HUES64 (cell line): ENCODE data around the gene PCMTD2.

Source experiments
- H3K27ac ChIP-seq: 2 replicates; pipeline ENCODE4 v1.7.0; 2013; ENCODE audit warnings: low read depth, low read length, inconsistent platforms
- H3K27me3 ChIP-seq: 2 replicates; pipeline ENCODE4 v1.6.1; 2013; ENCODE audit warnings: mild to moderate bottlenecking, low read length; ENCODE audit not compliant: insufficient read depth
- H3K36me3 ChIP-seq: 2 replicates; pipeline ENCODE4 v1.6.1; 2013; ENCODE audit warnings: mild to moderate bottlenecking, low read length; ENCODE audit not compliant: insufficient read depth
- H3K4me1 ChIP-seq: 2 replicates; pipeline ENCODE4 v1.6.1; 2013; ENCODE audit warnings: mild to moderate bottlenecking, low read length, moderate library complexity; ENCODE audit not compliant: insufficient read depth
- H3K4me3 ChIP-seq: 2 replicates; pipeline ENCODE4 v1.5.1; 2013; ENCODE audit warnings: mild to moderate bottlenecking, low read length, moderate library complexity
- H3K9ac ChIP-seq: 2 replicates; pipeline ENCODE4 v1.6.1; 2013; ENCODE audit warnings: mild to moderate bottlenecking, low read depth, low read length
- H3K9me3 ChIP-seq: 2 replicates; pipeline ENCODE4 v1.6.1; 2013; ENCODE audit warnings: low read depth, low read length; ENCODE audit not compliant: insufficient read depth
- WGBS: fragments of 150-250, 120-280 bp; methylation state at CpG from one replicate; pipeline ENCODE4 v1.1.7; 2013; ENCODE audit warnings: missing lambda C conversion rate; 5-methylcytosine and 5-hydroxymethylcytosine counted together

The PCMTD2 gene

GRCh38 chr20:64253443-64253842 is 2.1 kb upstream of the PCMTD2 start:
- 92% methylated on average over 4 of the region's 4 CpGs for WGBS
- no peak overlapping the region for H3K4me3 ChIP-seq
- no peaks in the 10 kb centered on the region for H3K36me3 ChIP-seq
- H3K9me3 ChIP-seq = no peaks in the 10 kb centered on the region
- H3K9ac ChIP-seq = no peak overlapping the region
- H3K27me3 ChIP-seq = peaks cover 16% of the 10 kb centered on the region
- peaks cover 10% of the 10 kb centered on the region for H3K4me1 ChIP-seq
- no peak overlapping the region for H3K27ac ChIP-seq

- H3K4me1 ChIP-seq = peaks cover 17% of the 10 kb centered on the region
- H3K36me3 ChIP-seq = no peaks in the 10 kb centered on the region
- H3K27me3 ChIP-seq = peaks cover 16% of the 10 kb centered on the region
- no peaks in the 10 kb centered on the region for H3K9me3 ChIP-seq
- H3K4me3 ChIP-seq = no peak overlapping the region
- WGBS = 90% methylated on average over 4 of the region's 5 CpGs
- no peak overlapping the region for H3K9ac ChIP-seq
- H3K27ac ChIP-seq = no peak overlapping the region
Observed at GRCh38 chr20:64254156-64254555, 1.4 kb upstream of the PCMTD2 start.

GRCh38 chr20:64254571-64255360 is 782 bp upstream of the PCMTD2 start:
- H3K27me3 ChIP-seq = peaks cover 16% of the 10 kb centered on the region
- H3K4me1 ChIP-seq = peaks cover 19% of the 10 kb centered on the region
- H3K4me3 ChIP-seq = peak overlapping the region; percentile 93
- H3K36me3 ChIP-seq = no peaks in the 10 kb centered on the region
- H3K9me3 ChIP-seq = no peaks in the 10 kb centered on the region
- H3K27ac ChIP-seq = peak overlapping the region; percentile 69
- H3K9ac ChIP-seq = peak overlapping the region; percentile 84
- WGBS = 73% methylated on average over 28 of the region's 28 CpGs

GRCh38 chr20:64256282-64256935 is 861 bp downstream of the PCMTD2 start:
- Histone ChIP-seq H3K9ac (peak overlapping the region; percentile 85), H3K4me1 (peaks cover 19% of the 10 kb centered on the region), H3K36me3 (no peaks in the 10 kb centered on the region), H3K27ac (peak overlapping the region; percentile 55; the same call in 1 of the 2 replicates), H3K4me3 (peak overlapping the region; percentile 93), H3K9me3 (no peaks in the 10 kb centered on the region), H3K27me3 (peaks cover under 1% of the 10 kb centered on the region; the same call in 1 of the 2 replicates)
- 50% methylated on average over 13 of the region's 15 CpGs for WGBS

GRCh38 chr20:64257107-64257757 is 1.7 kb downstream of the PCMTD2 start:
- Histone ChIP-seq H3K4me3 (peak overlapping the region; percentile 93), H3K9ac (0 out of 2 replicates have a peak overlapping the region, but pooled peaks have one; percentile 85), H3K9me3 (no peaks in the 10 kb centered on the region), H3K36me3 (no peaks in the 10 kb centered on the region), H3K4me1 (peaks cover 19% of the 10 kb centered on the region), H3K27ac (no peak overlapping the region), H3K27me3 (no peaks in the 10 kb centered on the region)
- 92% methylated on average over 13 of the region's 13 CpGs for WGBS

GRCh38 chr20:64258071-64258823 is 2.7 kb downstream of the PCMTD2 start:
- no peaks in the 10 kb centered on the region for H3K36me3 ChIP-seq
- H3K4me1 ChIP-seq = peaks cover 19% of the 10 kb centered on the region
- no peak overlapping the region for H3K4me3 ChIP-seq
- no peaks in the 10 kb centered on the region for H3K27me3 ChIP-seq
- WGBS = 93% methylated on average over 6 of the region's 9 CpGs
- no peak overlapping the region for H3K27ac ChIP-seq
- no peak overlapping the region for H3K9ac ChIP-seq
- no peaks in the 10 kb centered on the region for H3K9me3 ChIP-seq

- Histone ChIP-seq H3K9me3 (no peaks in the 10 kb centered on the region), H3K27ac (no peak overlapping the region), H3K9ac (no peak overlapping the region), H3K4me3 (no peak overlapping the region), H3K4me1 (peaks cover 14% of the 10 kb centered on the region), H3K27me3 (no peaks in the 10 kb centered on the region), H3K36me3 (peaks cover 15% of the 10 kb centered on the region)
- 93% methylated on average over 6 of the region's 6 CpGs for whole genome bisulfite sequencing
Observed at GRCh38 chr20:64260239-64260638, 4.7 kb downstream of the PCMTD2 start.

GRCh38 chr20:64261138-64261537 is 5.6 kb downstream of the PCMTD2 start:
- Histone ChIP-seq H3K4me1 (peaks cover 14% of the 10 kb centered on the region), H3K27me3 (no peaks in the 10 kb centered on the region), H3K36me3 (peaks cover 18% of the 10 kb centered on the region), H3K9me3 (no peaks in the 10 kb centered on the region), H3K27ac (no peak overlapping the region), H3K9ac (no peak overlapping the region), H3K4me3 (no peak overlapping the region)
- 80% methylated on average over 9 of the region's 9 CpGs for WGBS

GRCh38 chr20:64264091-64264490 is 8.5 kb downstream of the PCMTD2 start:
- H3K27ac ChIP-seq = no peak overlapping the region
- peaks cover 14% of the 10 kb centered on the region for H3K4me1 ChIP-seq
- peaks cover 21% of the 10 kb centered on the region for H3K36me3 ChIP-seq
- H3K9me3 ChIP-seq = no peaks in the 10 kb centered on the region
- no peaks in the 10 kb centered on the region for H3K27me3 ChIP-seq
- no peak overlapping the region for H3K4me3 ChIP-seq
- no peak overlapping the region for H3K9ac ChIP-seq
- 87% methylated on average over 4 of the region's 4 CpGs for WGBS

- Histone ChIP-seq H3K9ac (no peak overlapping the region), H3K4me3 (no peak overlapping the region), H3K36me3 (peaks cover 21% of the 10 kb centered on the region), H3K27ac (no peak overlapping the region), H3K27me3 (no peaks in the 10 kb centered on the region), H3K9me3 (no peaks in the 10 kb centered on the region), H3K4me1 (peaks cover 11% of the 10 kb centered on the region)
- WGBS = 95% methylated on average over 5 of the region's 5 CpGs
Observed at GRCh38 chr20:64265201-64265600, 9.7 kb downstream of the PCMTD2 start.
